ENCODE data around the gene DPYD. TPM values are rescaled to one million over a fixed set of nuclear protein-coding genes. Genes with fewer than 3 reads are reported as not detected.

DPYD gene
- total and polyA plus RNA-seq, 8 donors, result 2.7 to 24.5 (median 9.4) TPM

DNA sequence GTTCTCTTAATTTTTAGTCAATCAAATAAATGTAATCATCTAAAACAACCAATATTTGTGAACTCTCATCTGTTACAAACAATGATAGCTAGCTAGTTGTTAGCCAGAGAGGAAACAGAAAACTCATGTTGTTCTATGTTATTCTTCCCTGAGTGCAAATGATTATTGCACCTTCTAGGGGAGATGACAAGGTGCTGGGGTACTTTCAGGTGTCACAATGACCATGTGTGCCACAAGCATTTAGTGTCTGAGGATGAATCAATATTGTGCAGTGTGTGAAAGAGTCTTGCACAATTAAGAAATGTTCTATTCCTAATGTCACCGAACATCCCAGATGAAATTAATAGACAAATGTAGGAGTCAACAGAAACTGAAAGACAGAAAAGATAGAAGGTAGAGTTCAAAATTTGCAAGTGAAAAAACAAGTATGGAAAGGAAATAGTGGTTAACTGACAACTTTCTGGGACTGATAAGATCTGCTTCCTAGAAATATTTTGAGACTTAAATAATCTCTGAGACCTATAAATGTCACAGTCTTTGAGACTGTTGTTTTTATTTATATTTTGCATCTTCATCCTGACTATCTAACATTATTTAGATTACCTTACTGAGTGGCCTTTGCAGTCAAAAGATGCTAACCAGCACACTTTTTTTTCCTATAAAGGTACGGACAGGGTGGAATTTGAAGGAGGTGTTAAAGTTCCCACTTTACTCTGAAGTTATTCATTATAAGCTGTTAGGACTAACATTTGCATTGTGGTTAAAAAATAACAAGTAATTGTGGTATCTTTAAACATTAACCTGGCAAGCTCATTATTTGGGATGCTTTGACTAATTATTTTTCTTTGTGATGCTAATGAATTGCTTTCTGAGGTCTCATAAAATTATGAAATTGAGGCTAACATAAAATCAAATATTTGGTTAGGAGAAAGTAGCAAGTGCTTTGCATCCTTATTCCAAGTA, 21.6 kb upstream of the DPYD start:
- Histone ChIP-seq H3K4me3 (no peak overlapping the region), H3K4me1 (no peaks in the 10 kb centered on the region), H3K9me3 (no peaks in the 10 kb centered on the region), H3K36me3 (no peaks in the 10 kb centered on the region), H3K27ac (no peak overlapping the region), H3K27me3 (no peaks in the 10 kb centered on the region)
- TF ChIP-seq, protein P1, sequence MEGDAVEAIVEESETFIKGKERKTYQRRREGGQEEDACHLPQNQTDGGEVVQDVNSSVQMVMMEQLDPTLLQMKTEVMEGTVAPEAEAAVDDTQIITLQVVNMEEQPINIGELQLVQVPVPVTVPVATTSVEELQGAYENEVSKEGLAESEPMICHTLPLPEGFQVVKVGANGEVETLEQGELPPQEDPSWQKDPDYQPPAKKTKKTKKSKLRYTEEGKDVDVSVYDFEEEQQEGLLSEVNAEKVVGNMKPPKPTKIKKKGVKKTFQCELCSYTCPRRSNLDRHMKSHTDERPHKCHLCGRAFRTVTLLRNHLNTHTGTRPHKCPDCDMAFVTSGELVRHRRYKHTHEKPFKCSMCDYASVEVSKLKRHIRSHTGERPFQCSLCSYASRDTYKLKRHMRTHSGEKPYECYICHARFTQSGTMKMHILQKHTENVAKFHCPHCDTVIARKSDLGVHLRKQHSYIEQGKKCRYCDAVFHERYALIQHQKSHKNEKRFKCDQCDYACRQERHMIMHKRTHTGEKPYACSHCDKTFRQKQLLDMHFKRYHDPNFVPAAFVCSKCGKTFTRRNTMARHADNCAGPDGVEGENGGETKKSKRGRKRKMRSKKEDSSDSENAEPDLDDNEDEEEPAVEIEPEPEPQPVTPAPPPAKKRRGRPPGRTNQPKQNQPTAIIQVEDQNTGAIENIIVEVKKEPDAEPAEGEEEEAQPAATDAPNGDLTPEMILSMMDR (IDR thresholded peaks at IDR 0.05), result no peak
- no peak for FAIRE-seq
- no peak for DNase-seq
- 31 to 44% methylated on average over 2 of the region's 2 CpGs for WGBS, 2 donors
- no peak for ATAC-seq
- intact Hi-C loops (cut with DNase I), result no loop called here

DNA sequence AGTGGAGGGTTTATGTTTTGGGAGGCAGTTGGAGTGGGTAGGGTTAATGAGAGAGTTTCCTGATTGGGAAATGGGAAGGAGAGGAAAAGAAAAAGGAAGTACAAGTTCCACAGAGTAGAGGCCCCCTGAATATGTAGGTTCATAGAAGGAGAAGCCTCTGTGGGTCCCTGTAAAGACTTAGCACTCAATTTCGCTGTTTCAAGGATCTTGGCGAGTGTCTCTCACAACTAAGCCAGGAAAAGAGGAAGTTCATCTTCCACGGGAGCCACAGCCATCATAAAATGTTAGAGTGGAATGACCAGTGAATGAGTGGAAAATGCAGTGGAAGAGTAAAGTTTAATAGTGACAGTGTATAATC, 17.4 kb upstream of the DPYD start:
- FAIRE-seq, result no peak
- no peak for DNase-seq
- H3K4me3 ChIP-seq, result no peak overlapping the region
- no peaks in the 10 kb centered on the region for H3K4me1 ChIP-seq
- intact Hi-C loops (cut with DNase I), result no loop called here
- no peaks in the 10 kb centered on the region for H3K9me3 ChIP-seq
- H3K36me3 ChIP-seq, result no peaks in the 10 kb centered on the region
- WGBS, 2 donors, result 57 to 69% methylated on average over 3 of the region's 3 CpGs
- no peak overlapping the region for H3K27ac ChIP-seq
- peak in 1 of 4 donors; percentile 18 for ATAC-seq
- no peaks in the 10 kb centered on the region for H3K27me3 ChIP-seq
- TF ChIP-seq, protein P1 (IDR thresholded peaks at IDR 0.05), result no peak

DNA sequence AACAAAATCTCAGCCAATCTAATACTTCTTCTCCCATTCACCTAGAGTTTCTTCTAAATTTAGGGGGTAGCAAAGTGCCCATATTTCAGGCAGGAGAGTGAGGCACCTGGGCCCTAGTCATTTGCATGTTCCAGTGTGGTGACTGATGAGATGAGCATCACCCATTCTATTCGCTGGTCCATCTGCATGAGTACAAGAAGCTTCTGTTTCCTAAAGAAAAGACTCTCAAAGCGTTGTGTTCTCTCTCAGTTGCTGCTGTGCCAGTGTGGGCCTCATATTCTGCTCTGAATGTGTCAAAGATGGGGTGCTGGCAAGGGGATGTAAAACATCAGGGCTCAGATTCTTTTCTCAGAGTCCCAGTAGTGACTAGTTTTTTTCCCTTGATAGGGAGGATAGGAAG, 16.1 kb upstream of the DPYD start:
- intact Hi-C loops (cut with DNase I), result no loop called here
- no peak overlapping the region for H3K4me3 ChIP-seq
- H3K27me3 ChIP-seq, result no peaks in the 10 kb centered on the region
- TF ChIP-seq, protein P1 (IDR thresholded peaks at IDR 0.05), result no peak
- H3K9me3 ChIP-seq, result no peaks in the 10 kb centered on the region
- no peak for DNase-seq
- no peak for FAIRE-seq
- H3K27ac ChIP-seq, result no peak overlapping the region
- WGBS, 2 donors, result 67 to 70% methylated on average over 2 of the region's 2 CpGs
- ATAC-seq, result no peak
- H3K4me1 ChIP-seq, result no peaks in the 10 kb centered on the region
- H3K36me3 ChIP-seq, result no peaks in the 10 kb centered on the region

DNA sequence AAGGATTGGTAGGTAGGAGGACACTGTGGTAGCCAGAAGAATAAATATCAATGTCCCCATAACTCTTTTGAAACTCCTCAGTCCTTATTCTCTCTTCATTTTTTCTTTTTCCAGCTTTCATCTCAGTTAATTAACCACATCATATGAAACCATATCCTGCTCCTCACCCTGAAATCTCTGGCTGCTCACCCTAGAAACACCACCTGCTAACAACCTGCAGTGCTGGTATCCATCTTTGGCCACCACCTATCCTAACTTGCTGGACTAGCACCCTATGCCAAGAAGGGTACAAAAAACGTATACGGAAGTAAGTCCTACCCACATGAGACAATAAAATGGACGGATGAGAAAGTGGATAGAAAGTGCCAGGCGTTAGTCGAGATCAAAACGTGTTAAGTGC, 13.7 kb upstream of the DPYD start:
- ATAC-seq (no peak), FAIRE-seq (no peak), DNase-seq (no peak)
- H3K4me3 ChIP-seq, result no peak overlapping the region
- H3K9me3 ChIP-seq, result no peaks in the 10 kb centered on the region
- WGBS, 2 donors, result 69 to 77% methylated on average over 6 of the region's 6 CpGs
- H3K4me1 ChIP-seq, result no peaks in the 10 kb centered on the region
- no peaks in the 10 kb centered on the region for H3K36me3 ChIP-seq
- TF ChIP-seq, protein P1 (IDR thresholded peaks at IDR 0.05), result no peak
- H3K27me3 ChIP-seq, result no peaks in the 10 kb centered on the region
- intact Hi-C loops (cut with DNase I), result no loop called here
- H3K27ac ChIP-seq, result no peak overlapping the region

Measured in pancreas (tissue), 10 donors.